Nephron progenitor cell (in vitro differentiated cells): ENCODE data around the gene TIFAB.

Source experiments
- DNase-seq: peaks from one replicate; pipeline ENCODE4 v3.0.0; 2021
- H3K27ac Mint-ChIP-seq: 2 replicates; pipeline ENCODE4 v1.8.0; 2021; ENCODE audit warnings: mild to moderate bottlenecking, moderate library complexity, mixed read lengths
- H3K27me3 Mint-ChIP-seq: 2 replicates; pipeline ENCODE4 v1.8.0; 2021; ENCODE audit warnings: mild to moderate bottlenecking, low read depth, mixed read lengths; ENCODE audit not compliant: poor library complexity
- H3K36me3 Mint-ChIP-seq: 2 replicates; pipeline ENCODE4 v1.8.0; 2021; ENCODE audit warnings: low read depth, mixed read lengths
- H3K4me1 Mint-ChIP-seq: 2 replicates; pipeline ENCODE4 v1.8.0; 2021; ENCODE audit warnings: mixed read lengths
- H3K4me3 Mint-ChIP-seq: 2 replicates; pipeline ENCODE4 v1.8.0; 2021; ENCODE audit warnings: mild to moderate bottlenecking, moderate library complexity, mixed read lengths
- H3K9me3 Mint-ChIP-seq: 2 replicates; pipeline ENCODE4 v1.8.0; 2021; ENCODE audit warnings: mild to moderate bottlenecking, moderate library complexity, mixed read lengths
- TF ChIP-seq, protein P1 (sequence below): fragments of 200-600 bp; sonication (generic); IDR thresholded peaks from 2 replicates; pipeline ENCODE4 v1.5.0; 2021; ENCODE audit warnings: antibody characterized with exemption

Gene TIFAB

DNA sequence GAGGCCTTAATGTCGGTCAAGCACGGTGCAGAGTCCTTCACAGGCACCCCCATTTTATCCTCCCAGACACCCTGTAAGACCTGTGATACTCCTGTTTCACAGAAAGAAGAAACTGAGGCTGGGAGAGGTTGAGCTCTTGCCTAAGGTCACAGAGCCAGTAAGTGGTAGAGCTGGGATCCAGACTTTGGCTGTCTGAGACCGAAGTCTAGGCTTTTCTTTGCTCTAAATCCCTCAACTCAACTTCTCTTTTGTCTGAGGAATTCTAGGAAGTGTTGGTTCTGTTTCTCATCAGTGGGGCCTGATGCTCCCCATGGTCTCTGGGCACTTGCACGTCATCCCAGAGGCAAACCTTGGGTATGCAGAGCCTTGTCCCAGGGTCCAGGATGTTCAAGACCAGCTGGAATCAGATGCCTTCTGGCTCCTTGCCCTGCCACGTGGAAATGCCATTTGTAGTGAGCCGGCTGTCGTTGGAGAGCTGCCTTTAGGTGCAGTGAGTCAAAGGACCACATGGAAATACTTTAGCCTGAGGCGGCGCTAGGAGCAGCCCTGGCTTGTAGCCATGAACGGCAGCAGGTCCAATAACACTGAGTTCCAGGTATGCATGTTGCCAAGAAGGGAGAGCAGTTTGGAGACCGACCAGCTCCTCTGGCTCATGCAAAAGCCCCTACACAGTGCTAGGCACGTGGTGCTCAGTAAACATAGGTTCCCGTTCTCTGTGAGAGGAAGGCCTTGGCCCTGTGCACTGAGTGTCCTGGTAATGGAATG, 14.2 kb downstream of the TIFAB start:
- DNase-seq, result no peak
- H3K27me3 Mint-ChIP-seq, result no peaks in the 10 kb centered on the region
- H3K9me3 Mint-ChIP-seq, result no peaks in the 10 kb centered on the region
- no peaks in the 10 kb centered on the region for H3K36me3 Mint-ChIP-seq
- H3K4me1 Mint-ChIP-seq, result peaks cover 90% of the 10 kb centered on the region
- no peak overlapping the region for H3K27ac Mint-ChIP-seq
- TF ChIP-seq, protein P1, sequence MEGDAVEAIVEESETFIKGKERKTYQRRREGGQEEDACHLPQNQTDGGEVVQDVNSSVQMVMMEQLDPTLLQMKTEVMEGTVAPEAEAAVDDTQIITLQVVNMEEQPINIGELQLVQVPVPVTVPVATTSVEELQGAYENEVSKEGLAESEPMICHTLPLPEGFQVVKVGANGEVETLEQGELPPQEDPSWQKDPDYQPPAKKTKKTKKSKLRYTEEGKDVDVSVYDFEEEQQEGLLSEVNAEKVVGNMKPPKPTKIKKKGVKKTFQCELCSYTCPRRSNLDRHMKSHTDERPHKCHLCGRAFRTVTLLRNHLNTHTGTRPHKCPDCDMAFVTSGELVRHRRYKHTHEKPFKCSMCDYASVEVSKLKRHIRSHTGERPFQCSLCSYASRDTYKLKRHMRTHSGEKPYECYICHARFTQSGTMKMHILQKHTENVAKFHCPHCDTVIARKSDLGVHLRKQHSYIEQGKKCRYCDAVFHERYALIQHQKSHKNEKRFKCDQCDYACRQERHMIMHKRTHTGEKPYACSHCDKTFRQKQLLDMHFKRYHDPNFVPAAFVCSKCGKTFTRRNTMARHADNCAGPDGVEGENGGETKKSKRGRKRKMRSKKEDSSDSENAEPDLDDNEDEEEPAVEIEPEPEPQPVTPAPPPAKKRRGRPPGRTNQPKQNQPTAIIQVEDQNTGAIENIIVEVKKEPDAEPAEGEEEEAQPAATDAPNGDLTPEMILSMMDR, result no peak
- no peak overlapping the region for H3K4me3 Mint-ChIP-seq

DNA sequence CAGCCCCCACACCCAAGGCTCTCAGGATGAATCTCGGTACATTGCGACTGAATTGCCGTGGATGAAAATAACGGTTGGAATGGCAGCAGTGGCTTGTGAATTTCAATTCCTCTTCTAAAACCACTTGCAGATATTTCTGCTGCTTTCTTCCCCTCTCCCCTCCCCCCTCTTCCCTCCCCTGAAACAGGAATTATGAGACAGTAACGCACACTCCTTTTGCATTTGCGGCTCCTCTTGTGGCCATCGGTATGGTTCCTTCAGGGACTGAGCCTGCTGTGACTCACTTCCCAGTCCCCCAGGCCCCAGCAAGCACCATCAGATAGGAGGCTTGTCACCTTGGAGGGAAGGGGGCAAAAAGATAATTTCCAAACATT, 14.7 kb downstream of the TIFAB start:
- Mint-ChIP-seq H3K36me3 (no peaks in the 10 kb centered on the region), H3K27ac (no peak overlapping the region), H3K9me3 (no peaks in the 10 kb centered on the region), H3K4me1 (peaks cover 84% of the 10 kb centered on the region), H3K4me3 (no peak overlapping the region), H3K27me3 (no peaks in the 10 kb centered on the region)
- DNase-seq, result no peak
- TF ChIP-seq, protein P1, result no peak

DNA sequence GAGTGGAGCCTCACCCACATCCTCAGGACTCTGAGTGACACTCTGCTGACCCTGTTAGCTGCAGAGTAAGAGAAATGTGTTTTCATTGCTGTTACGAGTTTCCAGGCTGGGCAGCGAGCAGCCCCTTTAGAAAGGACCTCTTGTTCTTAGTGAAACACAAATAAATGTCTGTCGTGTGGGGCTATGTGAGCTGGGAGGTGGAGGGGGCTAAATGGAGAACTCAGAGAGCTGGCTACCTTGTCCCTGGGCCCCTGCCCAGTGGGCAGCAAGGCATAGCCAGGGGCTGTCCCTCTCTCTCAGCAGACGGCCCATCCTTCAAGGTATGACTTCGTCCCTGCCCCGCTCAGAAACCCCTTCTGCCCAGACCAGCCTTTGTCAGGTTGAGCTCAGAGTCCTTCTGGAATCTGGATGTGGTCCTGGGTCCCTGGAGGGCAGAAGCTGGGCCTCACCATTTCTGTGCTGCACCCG, 15.2 kb downstream of the TIFAB start:
- Mint-ChIP-seq H3K9me3 (no peaks in the 10 kb centered on the region), H3K36me3 (no peaks in the 10 kb centered on the region), H3K4me3 (no peak overlapping the region), H3K4me1 (peaks cover 80% of the 10 kb centered on the region), H3K27ac (no peak overlapping the region), H3K27me3 (no peaks in the 10 kb centered on the region)
- no peak for DNase-seq
- TF ChIP-seq, protein P1, result no peak

DNA sequence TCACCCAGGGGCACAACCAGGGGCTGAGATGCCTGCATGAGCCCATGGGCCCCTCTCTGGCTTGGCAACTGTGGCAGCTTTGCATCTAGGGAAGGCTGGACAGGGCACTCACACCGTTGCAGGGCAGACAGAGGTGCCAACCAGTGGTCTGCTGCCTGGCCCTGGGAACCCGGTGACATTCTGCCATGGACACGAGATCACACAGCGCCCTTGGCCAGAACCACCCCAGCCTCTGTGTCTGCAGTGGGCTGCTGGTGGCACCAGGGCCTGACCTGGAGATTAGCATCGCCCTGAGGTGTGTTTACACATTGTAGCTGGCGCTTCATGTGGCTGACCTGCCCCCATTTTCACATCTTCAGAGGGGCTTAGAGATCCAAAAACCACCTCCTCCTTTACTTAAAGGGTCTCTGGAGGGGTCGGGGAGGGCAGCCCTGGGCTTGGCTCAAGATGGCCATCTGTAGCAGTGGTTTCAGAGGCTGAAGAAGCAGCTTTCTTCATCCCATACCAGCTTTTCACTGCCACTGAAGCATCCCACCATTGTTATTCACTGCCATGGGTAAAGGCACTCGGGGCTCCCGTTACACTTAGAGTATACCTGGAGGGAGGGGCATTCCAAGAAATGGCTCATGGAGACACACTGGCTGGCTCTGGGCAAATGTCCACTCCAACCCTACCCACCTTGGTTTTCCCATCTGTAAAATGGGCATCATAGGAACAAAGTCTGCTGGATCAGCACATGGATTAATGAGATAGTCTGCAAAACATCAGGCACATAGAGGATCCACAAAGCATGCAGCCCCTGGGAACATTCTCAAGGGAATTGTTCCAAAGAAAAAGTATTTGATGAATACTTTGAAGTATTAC, 16.5 kb downstream of the TIFAB start:
- H3K4me1 Mint-ChIP-seq, result peaks cover 67% of the 10 kb centered on the region
- H3K9me3 Mint-ChIP-seq, result no peaks in the 10 kb centered on the region
- H3K4me3 Mint-ChIP-seq, result no peak overlapping the region
- H3K36me3 Mint-ChIP-seq, result no peaks in the 10 kb centered on the region
- H3K27me3 Mint-ChIP-seq, result no peaks in the 10 kb centered on the region
- no peak for DNase-seq
- no peak overlapping the region for H3K27ac Mint-ChIP-seq
- TF ChIP-seq, protein P1, result no peak

DNA sequence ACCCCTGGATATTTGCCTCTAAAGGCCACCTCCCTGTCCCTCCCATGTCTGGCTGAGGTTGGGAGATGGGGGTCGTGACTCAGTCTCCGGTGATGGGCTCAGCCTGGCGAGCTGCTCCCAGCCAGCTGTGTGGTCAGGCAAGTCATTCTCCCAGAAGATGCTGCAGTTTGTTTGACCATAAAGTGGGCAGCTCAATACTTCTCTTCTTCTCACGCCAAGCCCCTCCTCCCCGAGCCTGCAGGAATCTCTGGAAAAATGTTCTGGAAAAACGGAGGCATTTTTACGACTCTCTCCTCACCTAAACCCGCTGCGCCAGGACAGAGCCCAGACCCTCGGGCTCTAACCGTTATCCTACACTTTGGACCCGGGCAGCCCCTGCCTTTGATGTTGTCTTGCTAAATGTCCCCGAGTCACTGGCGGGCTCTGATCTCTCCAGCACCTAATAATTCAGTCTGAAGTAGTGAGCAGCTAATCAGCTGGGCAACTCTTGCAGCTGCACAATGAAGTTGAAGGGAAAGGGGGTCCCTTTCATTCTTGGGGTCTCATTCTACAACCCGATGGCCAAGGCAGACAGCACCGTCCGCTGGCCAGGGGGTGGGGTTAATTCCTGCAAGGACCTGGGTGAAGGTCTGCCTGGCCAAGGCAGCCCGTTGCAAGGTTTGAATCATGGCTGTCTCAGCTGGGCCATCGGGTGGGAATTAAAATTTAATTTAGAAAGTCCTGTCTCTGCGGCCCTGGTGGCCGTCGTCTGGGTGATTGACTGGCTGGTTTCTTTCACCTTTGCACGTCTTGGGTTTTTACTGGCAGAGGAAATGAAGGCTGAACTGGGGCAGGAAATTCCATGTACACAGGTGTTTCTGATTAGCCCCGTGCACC, 17.3 kb downstream of the TIFAB start:
- no peak overlapping the region for H3K4me3 Mint-ChIP-seq
- H3K27ac Mint-ChIP-seq, result no peak overlapping the region
- H3K27me3 Mint-ChIP-seq, result no peaks in the 10 kb centered on the region
- DNase-seq, result no peak
- peaks cover 70% of the 10 kb centered on the region for H3K4me1 Mint-ChIP-seq
- TF ChIP-seq, protein P1, result no peak
- H3K9me3 Mint-ChIP-seq, result no peaks in the 10 kb centered on the region
- H3K36me3 Mint-ChIP-seq, result no peaks in the 10 kb centered on the region
